ENCODE data around the gene CYP2J2. TPM values are rescaled to one million over a fixed set of nuclear protein-coding genes. Genes with fewer than 3 reads are reported as not detected.

CYP2J2 gene
- polyA plus RNA-seq, 2 of the 4 experiments (the other 2 are of a cell fraction) = 0.09 to 0.13 TPM

- no peak for FAIRE-seq
- no peak for ATAC-seq
- TF ChIP-seq NPAS2 (CRISPR knock-in tag; IDR thresholded peaks at IDR 0.05; ENCODE audit: borderline replicate concordance) (no peak), MAFK (IDR thresholded peaks at IDR 0.05; ENCODE audit: partially characterized antibody) (no peak), EHMT2 (IDR thresholded peaks at IDR 0.05; ENCODE audit: low read depth) (no peak), CEBPB (IDR thresholded peaks at IDR 0.05) (no peak), SMC3 (IDR thresholded peaks at IDR 0.05) (no peak), HOXB5 (CRISPR knock-in tag; IDR thresholded peaks at IDR 0.05) (no peak)
- Histone ChIP-seq H3K4me2 (no peak overlapping the region), H3K27ac (no peak overlapping the region), H3K4me3 (no peak overlapping the region), H3K4me1 (no peaks in the 10 kb centered on the region), H3K9me3 (no peaks in the 10 kb centered on the region)
- WGBS (ENCODE audit: missing lambda C conversion rate) = 9% methylated on average over 3 of the region's 3 CpGs
- POLR2A ChIA-PET = no interaction called here
- CTCF ChIA-PET = interaction anchor here (1.6 kb wide), 1 partner anchor 10 kb away, joined by 6 read pairs; no protein-coding TSS in a partner anchor
- DNase-seq (ENCODE audit: low read depth in 1 of 2, low spot score in 1 of 2) = no peak
Measured at GRCh38 chr1:59937636-59938210, 11.2 kb upstream of the CYP2J2 start.

DNA sequence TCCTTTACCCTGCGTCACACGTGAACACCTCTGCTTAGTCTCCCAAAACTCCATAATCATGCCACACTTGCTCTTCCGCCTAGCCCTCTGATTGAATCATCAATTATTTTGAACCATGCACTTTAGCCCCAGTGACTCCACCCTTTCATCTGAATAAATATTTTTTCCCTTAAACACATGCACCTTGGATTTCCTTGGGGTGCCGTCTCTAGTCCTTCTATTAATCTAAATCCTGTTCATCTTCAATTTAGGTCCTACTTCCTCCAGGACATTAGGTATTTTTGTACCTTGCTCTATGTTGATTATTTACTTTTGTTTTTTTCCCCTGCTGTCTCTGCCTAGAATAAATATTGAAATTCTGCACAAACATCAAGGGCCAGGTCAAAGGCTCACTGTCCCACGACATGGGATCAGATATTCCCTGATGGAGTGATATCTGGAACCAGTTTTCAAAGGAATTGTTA lies 9.8 kb upstream of the CYP2J2 start:
- ChIA-PET POLR2A (no interaction called here), CTCF (no interaction called here)
- DNase-seq (ENCODE audit: low read depth in 1 of 2, low spot score in 1 of 2) = no peak
- ATAC-seq = no peak
- Histone ChIP-seq H3K4me1 (no peaks in the 10 kb centered on the region), H3K27ac (no peak overlapping the region), H3K4me3 (no peak overlapping the region), H3K4me2 (no peak overlapping the region), H3K9me3 (no peaks in the 10 kb centered on the region)
- no peak for TF ChIP-seq SREBF2 (IDR thresholded peaks at IDR 0.05)
- TF ChIP-seq RARB (CRISPR knock-in tag; IDR thresholded peaks at IDR 0.05) = no peak
- no peak for TF ChIP-seq FOSB (CRISPR knock-in tag; IDR thresholded peaks at IDR 0.05)
- TF ChIP-seq, protein P1, sequence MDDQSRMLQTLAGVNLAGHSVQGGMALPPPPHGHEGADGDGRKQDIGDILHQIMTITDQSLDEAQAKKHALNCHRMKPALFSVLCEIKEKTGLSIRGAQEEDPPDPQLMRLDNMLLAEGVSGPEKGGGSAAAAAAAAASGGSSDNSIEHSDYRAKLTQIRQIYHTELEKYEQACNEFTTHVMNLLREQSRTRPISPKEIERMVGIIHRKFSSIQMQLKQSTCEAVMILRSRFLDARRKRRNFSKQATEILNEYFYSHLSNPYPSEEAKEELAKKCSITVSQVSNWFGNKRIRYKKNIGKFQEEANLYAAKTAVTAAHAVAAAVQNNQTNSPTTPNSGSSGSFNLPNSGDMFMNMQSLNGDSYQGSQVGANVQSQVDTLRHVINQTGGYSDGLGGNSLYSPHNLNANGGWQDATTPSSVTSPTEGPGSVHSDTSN (IDR thresholded peaks at IDR 0.05) = no peak
- no peak for TF ChIP-seq CBX8 (IDR thresholded peaks at IDR 0.05)
- no peak for TF ChIP-seq MAFK (IDR thresholded peaks at IDR 0.05; ENCODE audit: partially characterized antibody)
- no peak for TF ChIP-seq CBX2 (IDR thresholded peaks at IDR 0.05; ENCODE audit: borderline replicate concordance, low read depth)
- TF ChIP-seq RFX5 (IDR thresholded peaks at IDR 0.05) = no peak
- no peak for TF ChIP-seq EHF (CRISPR knock-in tag; IDR thresholded peaks at IDR 0.05)
- TF ChIP-seq JUN (IDR thresholded peaks at IDR 0.05) = no peak
- TF ChIP-seq POLR2A (IDR thresholded peaks at IDR 0.05; ENCODE audit: low read length) = no peak
- TF ChIP-seq ESRRA (IDR thresholded peaks at IDR 0.05; ENCODE audit: borderline replicate concordance, low read length) = no peak
- TF ChIP-seq REST (IDR thresholded peaks at IDR 0.05) = no peak
- no peak for TF ChIP-seq FOSL2 (IDR thresholded peaks at IDR 0.05)
- no peak for TF ChIP-seq FOSL2 (CRISPR knock-in tag; IDR thresholded peaks at IDR 0.05)
- no peak for FAIRE-seq
- WGBS (ENCODE audit: missing lambda C conversion rate) = 47% methylated on average over 5 of the region's 5 CpGs

GRCh38 chr1:59928996-59929395 lies 2.4 kb upstream of the CYP2J2 start:
- Histone ChIP-seq H3K4me3 (no peak overlapping the region), H3K9me3 (peaks cover 3% of the 10 kb centered on the region; the same call in 1 of the 3 replicates), H3K27ac (no peak overlapping the region), H3K4me1 (no peaks in the 10 kb centered on the region), H3K4me2 (no peak overlapping the region)
- 0 out of 2 replicates have a peak, but pooled peaks have one; percentile 49 for TF ChIP-seq CBX8 (IDR thresholded peaks at IDR 0.05)
- TF ChIP-seq HOXB13 (CRISPR knock-in tag; IDR thresholded peaks at IDR 0.05; ENCODE audit: low read depth) = no peak
- DNase-seq (ENCODE audit: low read depth in 1 of 2, low spot score in 1 of 2) (no peak), ATAC-seq (no peak), FAIRE-seq (no peak)
- ChIA-PET CTCF (interaction anchor here (1.0 kb wide), 1 partner anchor 18 kb away, joined by 3 read pairs; no protein-coding TSS in a partner anchor), POLR2A (no interaction called here)
- WGBS (ENCODE audit: missing lambda C conversion rate) = 0% methylated on average over 1 of the region's 1 CpG
